ENCODE data around the gene C17orf50.

Gene C17orf50

DNA sequence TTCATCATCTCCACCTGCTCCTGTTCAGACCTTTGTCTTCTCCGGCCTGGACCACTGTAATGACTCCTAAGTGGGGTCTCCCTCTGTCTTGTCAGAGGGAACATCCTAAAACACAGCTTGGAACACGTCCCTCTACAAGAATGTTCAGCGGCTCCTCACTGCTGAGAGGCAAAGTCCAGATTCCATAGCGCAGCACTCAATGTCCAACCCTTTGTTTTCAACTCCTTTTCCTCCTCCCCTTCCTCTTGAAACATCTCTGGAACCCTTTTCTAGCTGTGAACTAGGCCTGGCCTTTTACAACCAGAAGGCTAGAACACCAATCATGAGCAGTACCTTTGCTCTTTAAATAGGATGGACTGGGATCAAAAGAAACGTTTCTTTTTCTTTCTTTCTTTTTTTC, 914 bp downstream of the C17orf50 start:
- Histone ChIP-seq H3K9me3 (ENCODE audit: control insufficient read depth, insufficient read depth, low read length) (no peaks in the 10 kb centered on the region), H3K4me3 (ENCODE audit: low read length) (no peak overlapping the region), H3K36me3 (ENCODE audit: control insufficient read depth, low read length) (no peaks in the 10 kb centered on the region), H3K4me1 (ENCODE audit: control insufficient read depth, low read length) (peaks cover 12% of the 10 kb centered on the region), H3K9me2 (replicated peaks; ENCODE audit: control insufficient read depth, low read length) (no peaks in the 10 kb centered on the region), H3K4me2 (ENCODE audit: low read length) (no peak overlapping the region), H3K27me3 (ENCODE audit: control insufficient read depth, low read length) (no peaks in the 10 kb centered on the region; the same call in 1 of the 2 replicates), H3K27ac (ENCODE audit: low read depth, low read length) (no peak overlapping the region), H3F3A (ENCODE audit: control insufficient read depth, insufficient read depth) (no peaks in the 10 kb centered on the region), H4K20me1 (ENCODE audit: control insufficient read depth, insufficient read depth, low read depth, low read length) (no peaks in the 10 kb centered on the region), H3K79me2 (ENCODE audit: control insufficient read depth, low read length) (no peaks in the 10 kb centered on the region)
- TF ChIP-seq, protein P1, sequence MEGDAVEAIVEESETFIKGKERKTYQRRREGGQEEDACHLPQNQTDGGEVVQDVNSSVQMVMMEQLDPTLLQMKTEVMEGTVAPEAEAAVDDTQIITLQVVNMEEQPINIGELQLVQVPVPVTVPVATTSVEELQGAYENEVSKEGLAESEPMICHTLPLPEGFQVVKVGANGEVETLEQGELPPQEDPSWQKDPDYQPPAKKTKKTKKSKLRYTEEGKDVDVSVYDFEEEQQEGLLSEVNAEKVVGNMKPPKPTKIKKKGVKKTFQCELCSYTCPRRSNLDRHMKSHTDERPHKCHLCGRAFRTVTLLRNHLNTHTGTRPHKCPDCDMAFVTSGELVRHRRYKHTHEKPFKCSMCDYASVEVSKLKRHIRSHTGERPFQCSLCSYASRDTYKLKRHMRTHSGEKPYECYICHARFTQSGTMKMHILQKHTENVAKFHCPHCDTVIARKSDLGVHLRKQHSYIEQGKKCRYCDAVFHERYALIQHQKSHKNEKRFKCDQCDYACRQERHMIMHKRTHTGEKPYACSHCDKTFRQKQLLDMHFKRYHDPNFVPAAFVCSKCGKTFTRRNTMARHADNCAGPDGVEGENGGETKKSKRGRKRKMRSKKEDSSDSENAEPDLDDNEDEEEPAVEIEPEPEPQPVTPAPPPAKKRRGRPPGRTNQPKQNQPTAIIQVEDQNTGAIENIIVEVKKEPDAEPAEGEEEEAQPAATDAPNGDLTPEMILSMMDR (IDR thresholded peaks at IDR 0.05; ENCODE audit: low read depth, low read length, poor library complexity, severe bottlenecking) = no peak
- no peak for TF ChIP-seq EZH2phosphoT487 (IDR thresholded peaks at IDR 0.05; ENCODE audit: borderline replicate concordance, low read length)

DNA sequence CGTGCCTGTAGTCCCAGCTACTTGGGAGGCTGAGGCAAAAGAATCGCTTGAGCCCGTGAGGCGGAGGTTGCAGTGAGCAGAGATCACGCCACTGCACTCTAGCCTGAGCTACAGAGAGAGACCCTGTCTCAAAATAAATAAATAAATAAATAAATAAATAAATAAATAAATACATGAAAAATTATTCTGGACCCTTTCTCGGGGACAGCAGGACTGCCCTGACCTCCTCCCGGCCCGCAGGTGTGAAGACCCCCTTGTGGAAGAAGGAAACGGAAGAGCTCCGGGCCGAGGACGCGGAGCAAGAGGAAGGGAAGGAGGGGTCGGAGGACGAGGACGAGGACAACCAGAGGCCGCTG, 3.1 kb downstream of the C17orf50 start:
- H3K9me2 ChIP-seq (replicated peaks; ENCODE audit: control insufficient read depth, low read length) = no peaks in the 10 kb centered on the region
- peaks cover 6% of the 10 kb centered on the region; the same call in 1 of the 2 replicates for H3K27me3 ChIP-seq (ENCODE audit: control insufficient read depth, low read length)
- H3K27ac ChIP-seq (ENCODE audit: low read depth, low read length) = no peak overlapping the region
- no peaks in the 10 kb centered on the region for H4K20me1 ChIP-seq (ENCODE audit: control insufficient read depth, insufficient read depth, low read depth, low read length)
- H3K4me3 ChIP-seq (ENCODE audit: low read length) = peak overlapping the region; percentile 83
- TF ChIP-seq EZH2phosphoT487 (IDR thresholded peaks at IDR 0.05; ENCODE audit: borderline replicate concordance, low read length) = no peak
- TF ChIP-seq, protein P1 (IDR thresholded peaks at IDR 0.05; ENCODE audit: low read depth, low read length, poor library complexity, severe bottlenecking) = no peak
- H3F3A ChIP-seq (ENCODE audit: control insufficient read depth, insufficient read depth) = no peaks in the 10 kb centered on the region
- H3K9me3 ChIP-seq (ENCODE audit: control insufficient read depth, insufficient read depth, low read length) = no peaks in the 10 kb centered on the region
- H3K79me2 ChIP-seq (ENCODE audit: control insufficient read depth, low read length) = no peaks in the 10 kb centered on the region
- H3K36me3 ChIP-seq (ENCODE audit: control insufficient read depth, low read length) = no peaks in the 10 kb centered on the region
- peak overlapping the region; percentile 92 for H3K4me2 ChIP-seq (ENCODE audit: low read length)
- H3K4me1 ChIP-seq (ENCODE audit: control insufficient read depth, low read length) = peaks cover 12% of the 10 kb centered on the region

DNA sequence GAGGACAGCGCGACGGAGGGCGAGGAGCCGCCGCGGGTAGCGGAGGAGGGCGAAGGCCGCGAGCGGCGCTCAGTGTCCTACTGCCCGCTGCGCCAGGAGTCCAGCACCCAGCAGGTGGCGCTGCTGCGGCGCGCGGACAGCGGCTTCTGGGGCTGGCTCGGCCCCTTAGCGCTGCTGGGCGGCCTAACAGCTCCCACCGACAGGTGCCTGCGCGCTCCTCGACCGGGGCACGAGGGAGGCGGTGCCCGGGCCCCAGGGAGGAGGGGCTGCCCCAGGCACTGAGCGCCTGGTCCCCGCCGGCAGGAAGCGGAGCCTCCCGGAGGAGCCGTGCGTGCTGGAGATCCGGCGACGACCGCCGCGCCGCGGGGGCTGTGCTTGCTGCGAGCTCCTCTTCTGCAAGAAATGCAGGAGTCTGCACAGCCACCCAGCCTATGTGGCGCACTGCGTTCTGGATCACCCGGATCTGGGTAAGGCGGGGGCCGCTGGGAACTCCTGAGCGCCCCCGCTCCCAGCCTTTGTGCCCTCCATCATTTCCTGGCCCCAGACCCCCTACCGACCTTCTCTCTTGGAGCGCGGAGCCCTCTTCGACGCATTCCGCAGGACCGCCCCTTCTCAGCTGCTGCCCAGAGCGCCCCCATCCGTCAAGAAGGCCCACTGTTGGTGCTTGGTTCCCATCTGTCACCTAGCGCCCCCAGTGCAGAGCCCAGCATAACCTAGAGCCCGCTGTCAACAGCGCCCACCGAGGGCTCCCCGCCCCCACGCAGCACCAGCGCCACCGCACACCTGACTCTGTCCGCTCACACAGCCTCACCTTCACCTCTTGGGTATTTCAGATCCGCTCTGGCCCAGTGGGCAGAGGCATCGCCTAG, 3.7 kb downstream of the C17orf50 start:
- H3K36me3 ChIP-seq (ENCODE audit: control insufficient read depth, low read length) = no peaks in the 10 kb centered on the region
- peak overlapping the region; percentile 83 for H3K4me3 ChIP-seq (ENCODE audit: low read length)
- H3K9me3 ChIP-seq (ENCODE audit: control insufficient read depth, insufficient read depth, low read length) = no peaks in the 10 kb centered on the region
- H3K27ac ChIP-seq (ENCODE audit: low read depth, low read length) = peak overlapping the region; percentile 40; the same call in 1 of the 2 replicates
- no peaks in the 10 kb centered on the region for H3F3A ChIP-seq (ENCODE audit: control insufficient read depth, insufficient read depth)
- H3K4me1 ChIP-seq (ENCODE audit: control insufficient read depth, low read length) = peaks cover 12% of the 10 kb centered on the region
- peak overlapping the region; percentile 92 for H3K4me2 ChIP-seq (ENCODE audit: low read length)
- H3K79me2 ChIP-seq (ENCODE audit: control insufficient read depth, low read length) = no peaks in the 10 kb centered on the region
- TF ChIP-seq, protein P1 (IDR thresholded peaks at IDR 0.05; ENCODE audit: low read depth, low read length, poor library complexity, severe bottlenecking) = peak; percentile 90
- no peak for TF ChIP-seq EZH2phosphoT487 (IDR thresholded peaks at IDR 0.05; ENCODE audit: borderline replicate concordance, low read length)
- no peaks in the 10 kb centered on the region for H3K9me2 ChIP-seq (replicated peaks; ENCODE audit: control insufficient read depth, low read length)
- H4K20me1 ChIP-seq (ENCODE audit: control insufficient read depth, insufficient read depth, low read depth, low read length) = no peaks in the 10 kb centered on the region
- peaks cover 6% of the 10 kb centered on the region; the same call in 1 of the 2 replicates for H3K27me3 ChIP-seq (ENCODE audit: control insufficient read depth, low read length)

Data from DOHH2 (cell line).